Hepatocyte (in vitro differentiated cells): ENCODE results near the gene NHSL2.

Source experiments
- CTCF ChIP-seq: fragments of 200-600 bp; sonication (generic); IDR thresholded peaks from 2 replicates; pipeline ENCODE4 v1.5.1; 2016; ENCODE audit warnings: antibody characterized with exemption, mild to moderate bottlenecking; ENCODE audit not compliant: poor library complexity
- EZH2 ChIP-seq: fragments of 200-600 bp; sonication (generic); IDR thresholded peaks from 2 replicates; pipeline ENCODE4 v1.6.1; 2016; ENCODE audit warnings: antibody characterized with exemption, mild to moderate bottlenecking, borderline replicate concordance

- TF ChIP-seq CTCF (no peak), EZH2 (no peak)
Observed at GRCh38 chrX:72130762-72131250, 220.2 kb downstream of the NHSL2 start.
